Activated CD4-positive, CD25-positive, alpha-beta regulatory T cell treated with anti-CD3 and anti-CD28 coated beads, Interleukin-2, amount 50 U/mL, for 24 hours (primary cell): ENCODE results near the gene ARPP21.
"Not testable (repeated sequence)": the region's sequence is repeated elsewhere in the genome, so short reads cannot be mapped to it uniquely, and the experiment has no call there.

Experiments
- ATAC-seq, 2 donors: fragments of 150-1000 bp; cut with Tn5 transposase; one replicate each; pipeline ENCODE4 v1.10.0; 2021; ENCODE audit warnings: mild to moderate bottlenecking in 1 of 2, moderate library complexity in 1 of 2

The ARPP21 gene

GRCh38 chr3:35782355-35782754, 143.0 kb downstream of the ARPP21 start:
- no peak for ATAC-seq

- ATAC-seq, result no peak
Measured at GRCh38 chr3:35784169-35784568, 144.8 kb downstream of the ARPP21 start.

DNA sequence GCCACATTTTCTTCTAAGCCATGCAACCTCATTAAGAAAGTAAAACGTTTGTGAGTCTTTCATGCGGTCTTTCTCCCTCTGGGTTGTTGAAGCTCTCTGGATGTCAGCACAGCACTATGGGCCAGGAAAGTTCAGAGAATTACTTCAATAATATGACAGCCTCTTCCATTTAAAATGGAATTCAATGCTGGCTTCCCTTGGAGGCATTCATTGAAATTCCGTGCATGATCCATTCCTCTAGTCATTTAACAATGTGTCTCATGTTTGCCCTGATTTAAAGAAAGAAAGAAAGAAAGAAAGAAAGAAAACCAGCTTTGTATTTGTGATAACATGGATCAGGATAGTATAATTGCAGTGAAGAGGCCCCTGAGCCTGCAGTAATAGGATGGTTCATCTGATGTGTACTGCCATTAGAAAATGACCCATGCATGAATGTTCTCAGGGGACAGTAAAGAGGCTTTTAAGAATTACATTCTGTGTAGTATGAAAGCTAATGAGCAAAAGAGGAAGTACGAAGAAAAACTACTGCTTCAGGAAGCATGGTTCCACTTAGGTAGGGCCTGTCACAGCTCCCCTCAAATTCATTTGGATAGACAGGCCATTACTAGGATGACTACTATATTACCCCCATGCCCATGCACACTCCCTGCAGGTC, 146.0 kb downstream of the ARPP21 start:
- ATAC-seq, result no peak

GRCh38 chr3:35787936-35788335, 148.6 kb downstream of the ARPP21 start:
- no peak for ATAC-seq

GRCh38 chr3:35789042-35789831, 149.9 kb downstream of the ARPP21 start:
- no peak for ATAC-seq

DNA sequence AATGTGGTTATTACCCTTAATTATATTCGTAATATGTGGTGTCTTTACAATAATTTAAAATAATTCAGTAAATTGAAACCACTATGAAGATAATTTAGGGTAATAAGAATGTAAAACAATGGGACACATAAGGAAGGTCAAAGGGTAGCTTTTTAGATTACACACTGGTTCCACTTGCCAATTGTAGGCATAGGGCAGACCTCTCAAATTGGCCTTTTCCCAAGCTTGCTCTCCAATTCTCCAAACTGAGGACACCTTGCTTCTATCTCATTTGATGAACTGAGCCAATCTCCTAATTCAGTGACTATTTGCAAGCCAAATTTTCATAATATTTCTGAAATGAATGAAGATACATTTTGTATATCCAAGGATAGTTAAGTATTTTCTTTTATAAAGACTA, 151.4 kb downstream of the ARPP21 start:
- no peak for ATAC-seq

DNA sequence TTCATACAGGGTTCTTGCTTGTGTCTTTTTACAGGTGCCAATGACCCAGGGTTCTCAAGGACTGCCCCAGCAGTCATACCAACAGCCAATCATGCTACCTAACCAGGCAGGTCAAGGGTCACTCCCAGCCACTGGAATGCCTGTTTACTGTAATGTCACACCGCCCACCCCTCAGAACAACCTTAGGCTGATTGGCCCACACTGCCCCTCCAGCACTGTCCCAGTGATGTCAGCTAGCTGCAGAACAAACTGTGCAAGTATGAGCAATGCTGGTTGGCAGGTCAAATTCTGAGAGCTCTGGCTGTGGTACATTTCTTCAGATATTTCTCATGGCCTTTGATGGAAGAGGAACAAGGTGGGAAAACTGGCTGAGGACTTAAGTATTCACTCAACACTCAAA, 154.3 kb downstream of the ARPP21 start:
- ATAC-seq, result no peak

GRCh38 chr3:35800960-35801459, 161.7 kb downstream of the ARPP21 start:
- no peak for ATAC-seq

- no peak for ATAC-seq
Measured at GRCh38 chr3:35814531-35814930, 175.2 kb downstream of the ARPP21 start.

GRCh38 chr3:35815796-35816195, 176.5 kb downstream of the ARPP21 start:
- not testable (repeated sequence) for ATAC-seq

DNA sequence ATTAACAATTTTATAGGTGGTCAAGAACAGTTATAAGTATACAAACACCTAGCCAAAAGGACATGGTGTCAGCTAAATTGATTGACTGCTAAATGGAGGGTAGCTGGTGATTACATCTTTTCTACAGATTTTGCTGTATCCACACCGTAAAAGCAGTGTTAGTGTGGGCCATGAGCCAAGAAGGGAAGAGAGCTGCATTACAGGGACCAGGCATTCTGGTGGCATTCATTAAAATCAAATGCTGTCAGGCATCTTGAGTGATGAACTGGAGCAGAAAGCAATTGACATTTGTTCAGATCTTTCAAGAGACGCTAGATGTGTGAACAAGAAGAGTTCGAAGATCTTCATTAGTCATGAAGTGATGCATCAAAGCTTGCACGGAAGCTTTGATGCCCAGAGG, 177.9 kb downstream of the ARPP21 start:
- ATAC-seq, result no peak

GRCh38 chr3:35832140-35832571, 192.8 kb downstream of the ARPP21 start:
- ATAC-seq, result no peak
